ENCODE measurements around the gene KRI1.

- TF ChIP-seq CTCF (IDR thresholded peaks at IDR 0.05 in 8 of 11, conservative IDR thresholded peaks at IDR 0.05 in 3 of 11) (no peak), POLR2A (IDR thresholded peaks at IDR 0.05) (no peak), POLR2AphosphoS5 (IDR thresholded peaks at IDR 0.05) (no peak)
Observed at GRCh38 chr19:10516671-10517286, 49.0 kb downstream of the KRI1 start.
